Heart right ventricle (tissue), 16 donors: ENCODE data around the gene NDFIP1. TPM values are rescaled to one million over a fixed set of nuclear protein-coding genes. Genes with fewer than 3 reads are reported as not detected.
A peak's percentile ranks its signal among the peaks of the same experiment; 100 is the strongest.

Experiments used
- ATAC-seq, 8 donors: fragments of 200-7000 bp; cut with Tn5 transposase; one replicate each; pipeline ENCODE4 v1.9.1; 2020; ENCODE audit warnings: mild to moderate bottlenecking in 8 of 8, moderate library complexity in 8 of 8, moderate number of reproducible peaks in 1 of 8
- DNase-seq, 2 donors: peaks; one replicate each; pipeline ENCODE4 v3.0.0-alpha.2; 2020
- H3K27ac ChIP-seq, 10 donors: fragments of 200-600 bp; sonication (generic) in 2 of 10; one replicate each; pipeline versions ENCODE4 v1.5.0 to v1.8.0; 2020 to 2022; ENCODE audit warnings: mild to moderate bottlenecking in 3 of 10
- H3K27me3 ChIP-seq, 7 donors: fragments of 200-600 bp; one replicate each; pipeline ENCODE4 v1.8.0; 2021 to 2022; ENCODE audit warnings: mild to moderate bottlenecking in 2 of 7
- H3K36me3 ChIP-seq, 9 donors: fragments of 200-600 bp; sonication (generic) in 1 of 9; one replicate each; pipeline versions ENCODE4 v1.5.0 to v1.8.0; 2020 to 2022; ENCODE audit warnings: mild to moderate bottlenecking in 2 of 9
- H3K4me1 ChIP-seq, 9 donors: fragments of 200-600 bp; sonication (generic) in 1 of 9; one replicate each; pipeline versions ENCODE4 v1.5.0 to v1.8.0; 2020 to 2022; ENCODE audit warnings: mild to moderate bottlenecking in 4 of 9
- H3K4me3 ChIP-seq, 10 donors: fragments of 200-600 bp; sonication (generic) in 2 of 10; one replicate each; pipeline versions ENCODE4 v1.5.0 to v1.8.0; 2020 to 2022; ENCODE audit warnings: mild to moderate bottlenecking in 7 of 10, moderate library complexity in 2 of 10
- H3K9me3 ChIP-seq, 11 donors: fragments of 200-600 bp in 10 of 11; sonication (generic) in 2 of 11; one replicate each; pipeline versions ENCODE4 v1.5.0 to v1.8.0; 2013 to 2022; ENCODE audit warnings: mild to moderate bottlenecking in 2 of 11, control low read depth in 1 of 11, moderate library complexity in 1 of 11
- CTCF ChIP-seq, 9 donors: fragments of 200-600 bp; sonication (generic) in 2 of 9; IDR thresholded peaks; one replicate each; pipeline versions ENCODE4 v1.5.0 to v1.8.0; 2021 to 2022; ENCODE audit warnings: antibody characterized with exemption in 9 of 9, mild to moderate bottlenecking in 5 of 9, moderate library complexity in 1 of 9
- WGBS, 2 donors: extraction: QIAGEN DNeasy Blood & Tissue Kit; methylation state at CpG; one replicate each; pipeline ENCODE4 v1.1.7; 2013; ENCODE audit warnings: inconsistent platforms in 1 of 2; 5-methylcytosine and 5-hydroxymethylcytosine counted together
- intact Hi-C, 10 donors: fragments of 100-400 bp; cut with DNase I; formaldehyde crosslinking; loops; one replicate each; pipeline versions ENCODE4 v1.11.1 to v1.14.2; 2022
- polyA plus RNA-seq, 2 donors: library from polyadenylated mRNA; stranded (reverse); fragments of 200-250 nt; gene quantifications; one replicate each; pipeline ENCODE4 v1.2.3, GENCODE V29; 2013
- total RNA-seq, 10 donors: library from RNA; stranded (reverse); fragmentation: NEBNext Ultra II Directional in 3 of 10; extraction: Animal tissue kit (Norgen Biotek cat#: 25700) in 3 of 10; gene quantifications; one replicate each; pipeline versions ENCODE4 v1.2.1 to v1.2.4, GENCODE V29; 2021 to 2023
- donor health status: Arrhythmogenic right ventricular cardiomyopathy.
- donor health status: ischemic (EF 13 %, LVEDD 7.1; RV severe dilation, severe dysfunction).
- donor health status: healthy with polysubstance abuse.
- donor health status: DM: no; HTN: yes; CAD: no.
- donor health status: DM: no; HTN: no; CAD: no.
- donor health status: ischemic (EF 25% LVEDD 6.9; RV normal size, moderate dysfunction).
- donor health status: ischemic (EF 25% LVEDD 5.7; RV mildly dilated, moderate dysfunction).
- donor health status: healthy.
- donor health status: DM: yes; HTN: yes; CAD: no.
- donor health status: Ischemic cardiomyopathy.
- donor health status: ischemic (EF 35%, LVEDD 5.7; RV mildly dilated, moderate dysfunction).
- donor health status: nonischemic (EF 11% LVEDD 7.7; RV severe dilation, severe dysfunction).
- donor health status: DM: yes; HTN: yes; CAD: no.
- donor health status: PGD.
- donor health status: ischemic (EF 29% LVEDD 5.4; RV normal size, mild dysfunction).
- donor health status: nonischemic (EF 23%, LVEDD 6.1; RV moderate dilation, normal function).

NDFIP1 gene
- total and polyA plus RNA-seq, 12 donors = 25.2 to 67.4 (median 58.9) TPM

GRCh38 chr5:142118155-142118686 lies 9.6 kb downstream of the NDFIP1 start:
- peaks cover 3 to 83% (median 68%) of the 10 kb centered on the region in 9 donors for H3K4me1 ChIP-seq
- no peaks in the 10 kb centered on the region for H3K27me3 ChIP-seq
- peaks cover 0 to 30% (median 0%) of the 10 kb centered on the region in 9 donors for H3K36me3 ChIP-seq
- intact Hi-C loops = no loop called here
- no peak for ATAC-seq
- no peak overlapping the region for H3K4me3 ChIP-seq
- no peak for TF ChIP-seq CTCF (IDR thresholded peaks at IDR 0.05)
- DNase-seq = no peak
- no peaks in the 10 kb centered on the region for H3K9me3 ChIP-seq
- peak overlapping the region in 2 of 10 donors; percentile 2 to 43 for H3K27ac ChIP-seq
- WGBS, 2 donors = 65 to 74% methylated on average over 3 of the region's 3 CpGs

- no peak overlapping the region for H3K4me3 ChIP-seq
- H3K9me3 ChIP-seq = no peaks in the 10 kb centered on the region
- H3K36me3 ChIP-seq = peaks cover 0 to 30% (median 0%) of the 10 kb centered on the region in 9 donors
- intact Hi-C loops = no loop called here
- peak overlapping the region in 1 of 10 donors; percentile 43 for H3K27ac ChIP-seq
- DNase-seq (no peak), ATAC-seq (no peak)
- TF ChIP-seq CTCF (IDR thresholded peaks at IDR 0.05) = no peak
- peaks cover 3 to 83% (median 62%) of the 10 kb centered on the region in 9 donors for H3K4me1 ChIP-seq
- H3K27me3 ChIP-seq = no peaks in the 10 kb centered on the region
These were observed 10.6 kb downstream of the NDFIP1 start for GRCh38 chr5:142119051-142119625.

GRCh38 chr5:142120247-142120935 lies 11.8 kb downstream of the NDFIP1 start:
- TF ChIP-seq CTCF (IDR thresholded peaks at IDR 0.05) = no peak
- intact Hi-C loops = loop anchor here in 1 of 10 donors (5.0 kb wide), 1 partner anchor 108 kb away; the partner anchor contains the start of gene GNPDA1
- no peak for ATAC-seq
- Histone ChIP-seq H3K27me3 (no peaks in the 10 kb centered on the region), H3K27ac (no peak overlapping the region), H3K4me1 (peaks cover 3 to 73% (median 52%) of the 10 kb centered on the region in 9 donors), H3K9me3 (peaks cover 0 to 3% (median 0%) of the 10 kb centered on the region in 11 donors), H3K4me3 (no peak overlapping the region), H3K36me3 (peaks cover 0 to 30% (median 0%) of the 10 kb centered on the region in 9 donors)
- WGBS, 2 donors = 88 to 89% methylated on average over 3 of the region's 3 CpGs
- DNase-seq = no peak

- no peak for ATAC-seq
- peaks cover 0 to 30% (median 0%) of the 10 kb centered on the region in 9 donors for H3K36me3 ChIP-seq
- intact Hi-C loops = loop anchor here in 1 of 10 donors (5.0 kb wide), 1 partner anchor 110 kb away; the partner anchor contains the start of gene GNPDA1
- H3K9me3 ChIP-seq = peaks cover 0 to 8% (median 0%) of the 10 kb centered on the region in 11 donors
- no peaks in the 10 kb centered on the region for H3K27me3 ChIP-seq
- H3K27ac ChIP-seq = no peak overlapping the region
- 38 to 54% methylated on average over 1 of the region's 1 CpG for WGBS, 2 donors
- peaks cover 3 to 62% (median 37%) of the 10 kb centered on the region in 9 donors for H3K4me1 ChIP-seq
- TF ChIP-seq CTCF (IDR thresholded peaks at IDR 0.05) = no peak
- DNase-seq = no peak
- H3K4me3 ChIP-seq = no peak overlapping the region
These were observed 13.5 kb downstream of the NDFIP1 start for GRCh38 chr5:142122121-142122520.
